ENCODE data around the gene KCNK1. TPM values are rescaled to one million over a fixed set of nuclear protein-coding genes. Genes with fewer than 3 reads are reported as not detected.
"Not testable (repeated sequence)": the region's sequence is repeated elsewhere in the genome, so short reads cannot be mapped to it uniquely, and the experiment has no call there.

The KCNK1 gene
- total and polyA plus RNA-seq, 4 donors, result 2.5 to 12.3 (median 4.5) TPM

GRCh38 chr1:233681285-233681684 lies 67.4 kb downstream of the KCNK1 start (continued):
- no peak for TF ChIP-seq CTCF (IDR thresholded peaks at IDR 0.05; ENCODE audit: low read depth, low read length, missing input control)
- no peak for TF ChIP-seq ATF3 (IDR thresholded peaks at IDR 0.05)
- no peak for TF ChIP-seq JUND (IDR thresholded peaks at IDR 0.05)
- TF ChIP-seq HNF4A (conservative IDR thresholded peaks at IDR 0.05), result no peak

GRCh38 chr1:233686653-233687052 lies 72.7 kb downstream of the KCNK1 start:
- 92% methylated on average over 11 of the region's 11 CpGs for WGBS
- not testable (repeated sequence) for H3K27ac ChIP-seq (ENCODE audit: low read depth in 1 of 2, low read length in 2 of 2); H3K36me3 ChIP-seq (ENCODE audit: control insufficient read depth in 4 of 4, insufficient read depth in 3 of 4, low read depth in 1 of 4, low read length in 3 of 4); H3K4me3 ChIP-seq (ENCODE audit: low read depth in 1 of 3, low read length in 3 of 3); H3K9ac ChIP-seq (ENCODE audit: low read depth in 1 of 2, low read length in 2 of 2); H3K4me1 ChIP-seq (ENCODE audit: control insufficient read depth in 4 of 4, insufficient read depth in 4 of 4, low read length in 3 of 4); H3K9me3 ChIP-seq (ENCODE audit: control insufficient read depth in 4 of 4, low read length in 3 of 4); DNase-seq (ENCODE audit: low spot score); H3K27me3 ChIP-seq (ENCODE audit: control insufficient read depth in 4 of 4, insufficient read depth in 4 of 4, low read length in 3 of 4)

GRCh38 chr1:233689017-233689747 lies 75.3 kb downstream of the KCNK1 start:
- no peak overlapping the region for H3K9ac ChIP-seq (ENCODE audit: low read depth in 1 of 2, low read length in 2 of 2)
- H3K36me3 ChIP-seq (ENCODE audit: control insufficient read depth in 4 of 4, insufficient read depth in 3 of 4, low read depth in 1 of 4, low read length in 3 of 4), result no peaks in the 10 kb centered on the region
- TF ChIP-seq FOXA2 (IDR thresholded peaks at IDR 0.05) (no peak), SP1 (IDR thresholded peaks at IDR 0.05) (peak; percentile 27), JUND (IDR thresholded peaks at IDR 0.05) (peak in 1 of 2 donors; percentile 14), HNF4A (conservative IDR thresholded peaks at IDR 0.05) (peak; percentile 7 to 36), ATF3 (IDR thresholded peaks at IDR 0.05) (no peak), YY1 (IDR thresholded peaks at IDR 0.05) (no peak), RAD21 (IDR thresholded peaks at IDR 0.05) (peak in 1 of 2 donors; percentile 24), GABPA (IDR thresholded peaks at IDR 0.05 in 1 of 2, conservative IDR thresholded peaks at IDR 0.05 in 1 of 2) (no peak), FOXA1 (IDR thresholded peaks at IDR 0.05) (no peak)
- TF ChIP-seq, protein P1, sequence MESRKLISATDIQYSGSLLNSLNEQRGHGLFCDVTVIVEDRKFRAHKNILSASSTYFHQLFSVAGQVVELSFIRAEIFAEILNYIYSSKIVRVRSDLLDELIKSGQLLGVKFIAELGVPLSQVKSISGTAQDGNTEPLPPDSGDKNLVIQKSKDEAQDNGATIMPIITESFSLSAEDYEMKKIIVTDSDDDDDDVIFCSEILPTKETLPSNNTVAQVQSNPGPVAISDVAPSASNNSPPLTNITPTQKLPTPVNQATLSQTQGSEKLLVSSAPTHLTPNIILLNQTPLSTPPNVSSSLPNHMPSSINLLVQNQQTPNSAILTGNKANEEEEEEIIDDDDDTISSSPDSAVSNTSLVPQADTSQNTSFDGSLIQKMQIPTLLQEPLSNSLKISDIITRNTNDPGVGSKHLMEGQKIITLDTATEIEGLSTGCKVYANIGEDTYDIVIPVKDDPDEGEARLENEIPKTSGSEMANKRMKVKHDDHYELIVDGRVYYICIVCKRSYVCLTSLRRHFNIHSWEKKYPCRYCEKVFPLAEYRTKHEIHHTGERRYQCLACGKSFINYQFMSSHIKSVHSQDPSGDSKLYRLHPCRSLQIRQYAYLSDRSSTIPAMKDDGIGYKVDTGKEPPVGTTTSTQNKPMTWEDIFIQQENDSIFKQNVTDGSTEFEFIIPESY (IDR thresholded peaks at IDR 0.05), result no peak
- no peak overlapping the region for H3K27ac ChIP-seq (ENCODE audit: low read depth in 1 of 2, low read length in 2 of 2)
- H3K27me3 ChIP-seq (ENCODE audit: control insufficient read depth in 4 of 4, insufficient read depth in 4 of 4, low read length in 3 of 4), result no peaks in the 10 kb centered on the region
- no peak for DNase-seq (ENCODE audit: low spot score)
- no peaks in the 10 kb centered on the region for H3K9me3 ChIP-seq (ENCODE audit: control insufficient read depth in 4 of 4, low read length in 3 of 4)
- H3K4me1 ChIP-seq (ENCODE audit: control insufficient read depth in 4 of 4, insufficient read depth in 4 of 4, low read length in 3 of 4), result peaks cover 0 to 5% (median 0%) of the 10 kb centered on the region in 4 donors
- H3K4me3 ChIP-seq (ENCODE audit: low read depth in 1 of 3, low read length in 3 of 3), result no peak overlapping the region
- WGBS, result 78% methylated on average over 3 of the region's 3 CpGs

All from liver (tissue), 9 donors.